Small intestine (tissue), 7 donors: ENCODE measurements around the gene GEMIN5. TPM values are rescaled to one million over a fixed set of nuclear protein-coding genes. Genes with fewer than 3 reads are reported as not detected.

ENCODE experiments used
- DNase-seq, 2 donors: peaks; one replicate each; pipeline versions ENCODE4 v3.0.0 to v3.0.0-alpha.2; 2013
- FAIRE-seq: peaks from 2 replicates; lab custom pipeline; 2012; peaks lifted over from hg19 to GRCh38; lab: Jason Lieb, UNC
- H3K27ac ChIP-seq, 3 donors: one replicate each; pipeline ENCODE4 v1.5.1; 2013; ENCODE audit warnings: low read length in 2 of 3, mild to moderate bottlenecking in 2 of 3, control low read depth in 1 of 3, inconsistent platforms in 1 of 3, low read depth in 1 of 3, moderate library complexity in 1 of 3
- H3K27me3 ChIP-seq, 3 donors: one replicate each; pipeline ENCODE4 v1.6.1; 2013; ENCODE audit warnings: low read length in 3 of 3, inconsistent platforms in 1 of 3; ENCODE audit not compliant: control insufficient read depth in 3 of 3, insufficient read depth in 3 of 3
- H3K36me3 ChIP-seq, 3 donors: one replicate each; pipeline ENCODE4 v1.6.1; 2013; ENCODE audit warnings: low read length in 3 of 3, inconsistent platforms in 1 of 3, low read depth in 1 of 3, mild to moderate bottlenecking in 1 of 3, moderate library complexity in 1 of 3; ENCODE audit not compliant: control insufficient read depth in 3 of 3, insufficient read depth in 2 of 3
- H3K4me1 ChIP-seq, 3 donors: one replicate each; pipeline ENCODE4 v1.6.1; 2013; ENCODE audit warnings: low read length in 2 of 3, inconsistent platforms in 1 of 3, low read depth in 1 of 3, mild to moderate bottlenecking in 1 of 3, moderate library complexity in 1 of 3; ENCODE audit not compliant: control insufficient read depth in 3 of 3, insufficient read depth in 2 of 3
- H3K4me3 ChIP-seq, 3 donors: one replicate each; pipeline ENCODE4 v1.5.1; 2013; ENCODE audit warnings: low read length in 3 of 3, control low read depth in 1 of 3, inconsistent platforms in 1 of 3, low read depth in 1 of 3, mild to moderate bottlenecking in 1 of 3, moderate library complexity in 1 of 3
- H3K9me3 ChIP-seq, 2 donors: one replicate each; pipeline ENCODE4 v1.6.1; 2013; ENCODE audit warnings: low read depth in 1 of 2, low read length in 1 of 2; ENCODE audit not compliant: control insufficient read depth in 2 of 2, insufficient read depth in 1 of 2
- WGBS, 3 donors: extraction: QIAGEN DNeasy Blood & Tissue Kit; methylation state at CpG; one replicate each; pipeline ENCODE4 v1.1.7; 2013; 5-methylcytosine and 5-hydroxymethylcytosine counted together
- polyA plus RNA-seq, 4 donors: library from polyadenylated mRNA; stranded (reverse) in 3 of 4; unstranded in 1 of 4; fragments of 200-250 nt in 3 of 4; fragments of 120-200 nt in 1 of 4; gene quantifications; one replicate each; pipeline versions ENCODE4 v1.2.1 to v1.2.3, GENCODE V29; 2013
- donor health status: healthy with polysubstance abuse.
- donor health status: control.
- donor health status: control.
- donor health status: Bipolar disorder and iron deficiency.
- donor health status: healthy.

Gene GEMIN5
- polyA plus RNA-seq, 4 donors = 1.4 to 11.6 (median 3.4) TPM

DNA sequence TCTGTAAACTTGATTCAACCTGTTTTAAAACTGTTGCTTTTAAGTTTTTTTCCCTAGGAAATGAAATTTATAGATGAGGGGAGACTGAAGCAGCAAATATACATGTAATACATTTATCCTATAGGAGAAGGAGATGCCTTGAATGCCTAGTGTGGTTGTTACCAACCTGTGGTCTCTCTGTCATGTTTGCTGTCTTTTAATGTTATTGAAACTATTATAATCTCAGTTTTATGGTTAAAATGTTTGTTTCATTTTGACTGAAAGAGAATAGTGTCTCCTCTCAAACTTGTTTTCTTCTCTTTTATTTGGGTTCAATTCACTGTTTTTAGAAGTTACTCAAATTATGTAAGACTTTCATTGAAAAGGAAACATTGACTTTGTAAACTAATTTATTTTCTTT lies 18.7 kb upstream of the GEMIN5 start:
- Histone ChIP-seq H3K27me3 (no peaks in the 10 kb centered on the region), H3K4me3 (no peak overlapping the region), H3K27ac (no peak overlapping the region), H3K9me3 (no peaks in the 10 kb centered on the region), H3K4me1 (no peaks in the 10 kb centered on the region), H3K36me3 (peaks cover 3 to 18% (median 7%) of the 10 kb centered on the region in 3 donors)
- no peak for DNase-seq
- FAIRE-seq = no peak

GRCh38 chr5:154949781-154950180 lies 11.8 kb upstream of the GEMIN5 start:
- DNase-seq = peak in 1 of 2 donors; percentile 37
- peaks cover 0 to 3% (median 0%) of the 10 kb centered on the region in 3 donors for H3K4me1 ChIP-seq
- no peak overlapping the region for H3K4me3 ChIP-seq
- peaks cover 0 to 2% (median 0%) of the 10 kb centered on the region in 3 donors for H3K36me3 ChIP-seq
- FAIRE-seq = no peak
- H3K9me3 ChIP-seq = no peaks in the 10 kb centered on the region
- H3K27me3 ChIP-seq = no peaks in the 10 kb centered on the region
- no peak overlapping the region for H3K27ac ChIP-seq
- 47 to 65% (median 49%) methylated on average over 2 of the region's 2 CpGs for WGBS, 3 donors

GRCh38 chr5:154948313-154948712 lies 10.3 kb upstream of the GEMIN5 start:
- DNase-seq (no peak), FAIRE-seq (no peak)
- Histone ChIP-seq H3K4me1 (peaks cover 0 to 3% (median 0%) of the 10 kb centered on the region in 3 donors), H3K4me3 (no peak overlapping the region), H3K27me3 (no peaks in the 10 kb centered on the region), H3K27ac (no peak overlapping the region), H3K36me3 (peaks cover 0 to 5% (median 0%) of the 10 kb centered on the region in 3 donors), H3K9me3 (no peaks in the 10 kb centered on the region)
- WGBS, 3 donors = 99% methylated on average over 4 of the region's 4 CpGs

- FAIRE-seq = no peak
- Histone ChIP-seq H3K4me1 (peaks cover 0 to 3% (median 0%) of the 10 kb centered on the region in 3 donors), H3K27me3 (no peaks in the 10 kb centered on the region), H3K27ac (no peak overlapping the region), H3K4me3 (no peak overlapping the region), H3K36me3 (peaks cover 0 to 5% (median 0%) of the 10 kb centered on the region in 3 donors), H3K9me3 (no peaks in the 10 kb centered on the region)
- 87 to 90% (median 88%) methylated on average over 6 of the region's 6 CpGs for WGBS, 3 donors
- DNase-seq = no peak
Measured at GRCh38 chr5:154947778-154948177, 9.8 kb upstream of the GEMIN5 start.

DNA sequence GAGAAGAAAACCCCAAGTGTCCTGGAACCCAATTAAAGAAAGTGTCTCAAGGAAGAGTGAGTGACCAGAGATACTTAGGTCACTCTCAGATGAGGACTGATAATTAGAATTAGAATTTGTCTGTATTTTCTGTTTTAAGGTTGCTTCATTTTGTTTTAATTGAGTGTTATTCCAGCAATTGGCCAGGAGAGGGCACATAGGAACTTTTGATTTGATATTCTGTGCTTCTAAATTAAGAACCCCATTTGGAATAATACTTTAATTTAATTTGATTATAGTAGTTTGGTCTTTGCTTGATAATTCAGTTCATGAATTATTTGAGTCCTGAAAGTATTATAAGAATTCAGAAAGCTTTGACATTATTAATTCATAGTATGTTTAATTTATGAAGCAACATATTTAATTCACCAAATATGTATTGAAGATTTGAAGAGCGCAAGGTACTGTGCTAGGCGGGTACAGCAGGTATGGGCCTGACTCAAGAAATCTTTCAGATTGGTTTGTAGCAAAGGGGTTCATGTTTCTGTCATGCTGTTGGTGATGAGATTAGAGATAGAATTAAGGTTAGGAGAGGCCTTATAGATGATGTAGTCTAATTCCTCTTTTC lies 7.8 kb upstream of the GEMIN5 start:
- DNase-seq = peak; percentile 13 to 17
- FAIRE-seq = no peak
- 94 to 97% (median 95%) methylated on average over 2 of the region's 2 CpGs for WGBS, 3 donors
- H3K9me3 ChIP-seq = no peaks in the 10 kb centered on the region
- H3K4me1 ChIP-seq = peaks cover 0 to 3% (median 2%) of the 10 kb centered on the region in 3 donors
- peaks cover 0 to 3% (median 0%) of the 10 kb centered on the region in 3 donors for H3K36me3 ChIP-seq
- H3K4me3 ChIP-seq = no peak overlapping the region
- no peak overlapping the region for H3K27ac ChIP-seq
- no peaks in the 10 kb centered on the region for H3K27me3 ChIP-seq

DNA sequence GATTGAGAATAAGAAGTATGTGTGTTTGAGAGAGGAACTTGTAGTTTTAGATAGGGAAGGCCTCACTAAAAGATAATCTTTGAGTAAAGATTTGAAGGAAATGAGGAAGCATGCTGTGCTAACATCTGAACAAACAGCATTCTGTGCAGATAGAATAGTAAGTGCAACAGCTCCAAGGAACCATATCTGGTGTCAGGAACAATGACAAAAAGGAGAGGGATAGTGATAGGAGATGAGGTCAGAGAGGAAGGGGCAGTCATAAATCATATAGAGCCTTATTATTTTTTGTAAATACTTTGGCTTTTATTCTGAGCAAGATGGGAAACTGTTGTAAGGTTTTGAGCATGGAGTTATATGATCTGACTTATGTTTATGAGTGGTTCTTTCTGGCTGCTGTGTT lies 6.7 kb upstream of the GEMIN5 start:
- H3K27ac ChIP-seq = no peak overlapping the region
- peaks cover 0 to 6% (median 0%) of the 10 kb centered on the region in 3 donors for H3K4me1 ChIP-seq
- no peak overlapping the region for H3K4me3 ChIP-seq
- no peaks in the 10 kb centered on the region for H3K27me3 ChIP-seq
- FAIRE-seq (no peak), DNase-seq (no peak)
- no peaks in the 10 kb centered on the region for H3K9me3 ChIP-seq
- peaks cover 0 to 3% (median 0%) of the 10 kb centered on the region in 3 donors for H3K36me3 ChIP-seq

DNA sequence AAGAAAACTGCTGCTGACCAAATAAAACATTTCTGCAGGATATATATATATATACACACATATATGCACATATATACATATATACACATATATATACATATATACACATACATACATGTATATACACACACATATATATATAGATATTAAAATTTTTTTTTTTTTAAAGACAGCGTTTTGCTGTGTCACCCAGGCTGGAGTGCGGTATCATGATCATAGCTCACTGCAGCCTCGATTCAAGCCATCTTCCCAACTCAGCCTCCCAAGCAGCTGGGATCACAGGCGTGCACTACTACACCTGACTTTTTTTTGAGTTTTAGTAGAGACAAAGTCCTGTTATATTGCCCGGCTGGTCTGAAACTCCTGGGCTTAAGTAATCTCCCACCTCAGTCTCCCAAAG lies 5.5 kb upstream of the GEMIN5 start:
- H3K4me3 ChIP-seq = no peak overlapping the region
- no peaks in the 10 kb centered on the region for H3K9me3 ChIP-seq
- H3K27me3 ChIP-seq = no peaks in the 10 kb centered on the region
- H3K27ac ChIP-seq = no peak overlapping the region
- no peak for DNase-seq
- H3K36me3 ChIP-seq = peaks cover 0 to 3% (median 0%) of the 10 kb centered on the region in 3 donors
- no peak for FAIRE-seq
- 73 to 87% (median 75%) methylated on average over 5 of the region's 5 CpGs for WGBS, 3 donors
- H3K4me1 ChIP-seq = peaks cover 0 to 6% (median 0%) of the 10 kb centered on the region in 3 donors

- Histone ChIP-seq H3K27ac (peak within 1 kb of the TSS; percentile 44 to 88 (median 84)), H3K9me3 (no peaks in the 10 kb centered on the region), H3K36me3 (peaks cover 0 to 3% (median 0%) of the 10 kb centered on the region in 3 donors), H3K4me3 (peak within 1 kb of the TSS; percentile 77 to 90 (median 90)), H3K4me1 (peaks cover 0 to 12% (median 0%) of the 10 kb centered on the region in 3 donors), H3K27me3 (no peaks in the 10 kb centered on the region)
- DNase-seq = peak; percentile 95 to 97
- 1 to 2% (median 1%) methylated on average over 40 of the region's 40 CpGs for WGBS, 3 donors
- FAIRE-seq = no peak
Measured at GRCh38 chr5:154940772-154941620, 3.0 kb upstream of the GEMIN5 start, which contains the start of gene MRPL22. MRPL22 (plus strand) TSS chr5:154941073; CDS start chr5:154941111, 38 bp downstream.
